G401 (cell line): Measurements from ENCODE around the gene RBBP8. TPM values are rescaled to one million over a fixed set of nuclear protein-coding genes. Genes with fewer than 3 reads are reported as not detected.

Experiments
- DNase-seq: peaks from one replicate; pipeline ENCODE4 v3.0.0-alpha.2; 2015; ENCODE audit warnings: low spot score
- in situ Hi-C: cut with HindIII; loops from 2 replicates; pipeline ENCODE4 v1.10.0; 2016; ENCODE audit warnings: low sequenced_read_pairs, mixed read lengths
- total RNA-seq: library from RNA; depleted of rRNA; stranded (reverse); fragments of >200 nt; shearing (Covaris generic); gene quantifications from 2 replicates; pipeline ENCODE4 v1.2.3, GENCODE V29; 2014

RBBP8 gene
- total RNA-seq, 1 experiment from 2014 or later, result 52.2 TPM

GRCh38 chr18:22981274-22982133, 48.4 kb downstream of the RBBP8 start:
- in situ Hi-C loops, result no loop called here
- no peak for DNase-seq

- in situ Hi-C loops, result no loop called here
- peak; percentile 35 for DNase-seq
These were observed 50.0 kb downstream of the RBBP8 start for GRCh38 chr18:22983175-22983574.

GRCh38 chr18:22985250-22985649, 52.1 kb downstream of the RBBP8 start:
- DNase-seq, result no peak
- in situ Hi-C loops, result no loop called here

- DNase-seq, result no peak
- in situ Hi-C loops, result no loop called here
These were observed 54.5 kb downstream of the RBBP8 start for GRCh38 chr18:22987547-22988189.

GRCh38 chr18:22988208-22988607, 55.1 kb downstream of the RBBP8 start:
- no peak for DNase-seq
- in situ Hi-C loops, result no loop called here

GRCh38 chr18:22998344-22998743, 65.2 kb downstream of the RBBP8 start:
- in situ Hi-C loops, result no loop called here
- DNase-seq, result no peak

GRCh38 chr18:22999212-22999611, 66.1 kb downstream of the RBBP8 start:
- in situ Hi-C loops, result no loop called here
- no peak for DNase-seq

GRCh38 chr18:22999647-23000046, 66.5 kb downstream of the RBBP8 start:
- in situ Hi-C loops, result no loop called here
- DNase-seq, result no peak

- no peak for DNase-seq
- in situ Hi-C loops, result no loop called here
These were observed 70.2 kb downstream of the RBBP8 start for GRCh38 chr18:23003289-23003688.

GRCh38 chr18:23012249-23012648, 79.1 kb downstream of the RBBP8 start:
- DNase-seq, result no peak
- in situ Hi-C loops, result no loop called here

- in situ Hi-C loops, result no loop called here
- DNase-seq, result no peak
These were observed 87.6 kb downstream of the RBBP8 start for GRCh38 chr18:23020555-23021294.

GRCh38 chr18:23021623-23022022, 88.5 kb downstream of the RBBP8 start:
- in situ Hi-C loops, result no loop called here
- DNase-seq, result no peak

GRCh38 chr18:23032030-23032582, 99.0 kb downstream of the RBBP8 start:
- peak; percentile 59 for DNase-seq
- in situ Hi-C loops, result no loop called here

- in situ Hi-C loops, result no loop called here
- DNase-seq, result no peak
These were observed 99.9 kb downstream of the RBBP8 start for GRCh38 chr18:23033056-23033455.

- in situ Hi-C loops, result no loop called here
- no peak for DNase-seq
These were observed 103.6 kb downstream of the RBBP8 start for GRCh38 chr18:23036660-23037201.

- DNase-seq, result no peak
- in situ Hi-C loops, result no loop called here
These were observed 104.5 kb downstream of the RBBP8 start for GRCh38 chr18:23037646-23038045.

GRCh38 chr18:23038712-23039111, 105.6 kb downstream of the RBBP8 start:
- DNase-seq, result no peak
- in situ Hi-C loops, result no loop called here

- no peak for DNase-seq
- in situ Hi-C loops, result no loop called here
These were observed 109.0 kb downstream of the RBBP8 start for GRCh38 chr18:23042133-23042532.

GRCh38 chr18:23043803-23044376, 110.8 kb downstream of the RBBP8 start:
- in situ Hi-C loops, result no loop called here
- DNase-seq, result no peak
